GM12801 (cell line): ENCODE results near the gene JMJD6.

Source experiments
- CTCF ChIP-seq: IDR thresholded peaks from one replicate; pipeline ENCODE4 v1.5.1; 2011; ENCODE audit warnings: control low read depth; ENCODE audit not compliant: insufficient read length; ENCODE audit errors: extremely low read depth

JMJD6 gene

DNA sequence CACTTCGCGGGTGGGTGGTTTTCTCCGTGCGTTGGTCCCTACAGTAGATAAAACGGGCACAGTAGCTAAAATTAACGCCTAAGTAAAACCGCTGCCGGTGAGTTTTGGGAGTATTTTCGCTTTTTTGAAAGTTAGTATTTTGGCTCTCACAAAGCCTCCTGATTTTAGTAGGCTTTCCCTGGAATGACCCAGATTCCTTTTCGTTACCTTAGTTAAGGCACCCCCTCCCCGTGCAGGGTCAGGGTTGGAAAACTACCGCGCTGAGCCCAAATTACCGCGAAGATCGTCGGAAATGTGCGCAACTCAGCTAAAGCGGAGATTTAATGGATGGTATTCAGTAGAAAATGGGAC lies 54.5 kb downstream of the JMJD6 start:
- TF ChIP-seq CTCF = no peak

DNA sequence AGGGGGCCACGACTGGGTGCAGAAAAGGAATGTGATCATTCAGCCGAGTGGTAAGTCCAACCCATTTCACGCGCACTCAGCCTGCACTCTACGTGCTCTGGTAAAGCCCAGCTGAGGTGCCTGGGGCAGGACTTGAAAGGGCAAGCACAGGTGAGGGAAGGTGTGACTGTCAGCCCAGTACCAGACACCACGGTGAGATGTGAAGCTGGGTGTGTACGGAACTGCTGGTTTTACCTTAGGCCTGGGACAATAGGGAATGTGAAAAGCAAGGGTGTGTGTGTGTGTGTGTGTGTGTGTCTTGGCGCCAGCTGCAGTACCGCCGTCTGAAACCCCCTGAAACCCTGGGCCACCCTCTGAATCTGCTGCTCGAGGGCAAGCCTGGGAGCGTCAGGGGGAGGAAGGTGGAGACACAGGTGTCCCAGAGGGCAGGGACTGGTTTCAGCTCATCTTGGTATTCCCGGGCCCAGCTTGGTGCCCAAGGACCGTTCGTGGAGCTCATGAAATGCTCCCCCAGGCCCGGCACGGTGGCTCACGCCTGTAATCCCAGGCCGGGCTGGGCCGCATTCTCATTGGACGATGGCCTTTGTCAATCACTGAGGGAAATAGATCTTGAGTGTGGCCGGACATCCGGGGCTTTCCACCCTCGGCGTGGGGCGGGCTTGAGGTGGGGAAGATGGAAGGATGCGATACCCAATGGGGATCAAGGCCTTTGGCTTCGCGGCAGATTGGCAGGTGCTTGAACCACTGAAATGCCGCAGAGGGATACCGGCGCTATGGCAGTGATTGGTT lies 55.1 kb downstream of the JMJD6 start:
- TF ChIP-seq CTCF = no peak

- TF ChIP-seq CTCF = no peak
These were observed 55.7 kb downstream of the JMJD6 start for GRCh38 chr17:76670718-76671122.

GRCh38 chr17:76670020-76670717 lies 56.2 kb downstream of the JMJD6 start:
- TF ChIP-seq CTCF = no peak
